ENCODE data around the gene GABRG3.

GABRG3 gene

DNA sequence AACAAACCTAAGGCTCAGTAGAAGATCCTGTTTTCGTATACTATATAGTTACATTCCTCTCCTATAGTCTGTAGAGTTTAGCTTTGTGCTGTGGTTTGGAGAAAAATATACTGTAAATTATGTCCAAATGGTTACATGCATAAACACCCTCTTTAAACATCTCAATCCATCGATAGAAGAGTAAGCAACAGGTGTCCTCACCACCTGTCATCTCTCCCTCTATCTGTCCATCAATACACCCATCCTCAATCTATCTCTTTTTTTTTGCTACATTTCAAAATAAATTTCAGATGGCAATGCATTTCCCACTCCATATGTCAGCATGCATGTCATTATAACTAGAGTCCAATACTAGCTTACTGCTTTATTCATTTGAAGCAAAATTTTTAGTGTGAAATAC is 21.0 kb upstream of the GABRG3 start:
- ChIA-PET POLR2A (no interaction called here), CTCF (interaction anchor here (1.8 kb wide), 1 partner anchor 59 kb away, joined by 4 read pairs; no protein-coding TSS in a partner anchor)
- no peaks in the 10 kb centered on the region for H3K9me3 ChIP-seq (ENCODE audit: control insufficient read depth, insufficient read depth, low read depth, low read length)
- no peaks in the 10 kb centered on the region for H3K36me3 ChIP-seq (ENCODE audit: control insufficient read depth in 2 of 2, insufficient read depth in 1 of 2, low read length in 2 of 2)
- H3K27ac ChIP-seq (ENCODE audit: extremely low read depth, low read depth, low read length), result no peak overlapping the region
- TF ChIP-seq ZNF426 (tag by site-specific recombination; IDR thresholded peaks at IDR 0.05) (no peak), SP7 (tag by site-specific recombination; IDR thresholded peaks at IDR 0.05) (no peak), EGR2 (tag by site-specific recombination; IDR thresholded peaks at IDR 0.05; ENCODE audit: low read depth) (no peak), ZNF239 (tag by site-specific recombination; IDR thresholded peaks at IDR 0.05) (no peak), ZFP41 (tag by site-specific recombination; IDR thresholded peaks at IDR 0.05; ENCODE audit: borderline replicate concordance) (no peak), TCF7L2 (IDR thresholded peaks at IDR 0.05; ENCODE audit: borderline replicate concordance, low read depth, low read length) (no peak), KLF10 (tag by site-specific recombination; IDR thresholded peaks at IDR 0.05) (no peak), ZNF521 (tag by site-specific recombination; IDR thresholded peaks at IDR 0.05) (no peak), ZNF677 (tag by site-specific recombination; IDR thresholded peaks at IDR 0.05) (no peak), KLF7 (tag by site-specific recombination; IDR thresholded peaks at IDR 0.05; ENCODE audit: borderline replicate concordance) (no peak), TRIM28 (IDR thresholded peaks at IDR 0.05; ENCODE audit: borderline replicate concordance, low read length) (no peak)
- TF ChIP-seq, protein P1, sequence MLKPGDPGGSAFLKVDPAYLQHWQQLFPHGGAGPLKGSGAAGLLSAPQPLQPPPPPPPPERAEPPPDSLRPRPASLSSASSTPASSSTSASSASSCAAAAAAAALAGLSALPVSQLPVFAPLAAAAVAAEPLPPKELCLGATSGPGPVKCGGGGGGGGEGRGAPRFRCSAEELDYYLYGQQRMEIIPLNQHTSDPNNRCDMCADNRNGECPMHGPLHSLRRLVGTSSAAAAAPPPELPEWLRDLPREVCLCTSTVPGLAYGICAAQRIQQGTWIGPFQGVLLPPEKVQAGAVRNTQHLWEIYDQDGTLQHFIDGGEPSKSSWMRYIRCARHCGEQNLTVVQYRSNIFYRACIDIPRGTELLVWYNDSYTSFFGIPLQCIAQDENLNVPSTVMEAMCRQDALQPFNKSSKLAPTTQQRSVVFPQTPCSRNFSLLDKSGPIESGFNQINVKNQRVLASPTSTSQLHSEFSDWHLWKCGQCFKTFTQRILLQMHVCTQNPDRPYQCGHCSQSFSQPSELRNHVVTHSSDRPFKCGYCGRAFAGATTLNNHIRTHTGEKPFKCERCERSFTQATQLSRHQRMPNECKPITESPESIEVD (tag by site-specific recombination; IDR thresholded peaks at IDR 0.05), result no peak
- H3K4me1 ChIP-seq (ENCODE audit: control insufficient read depth, insufficient read depth, low read length), result no peaks in the 10 kb centered on the region
- H3K4me3 ChIP-seq (ENCODE audit: low read depth, low read length), result no peak overlapping the region

- Histone ChIP-seq H3K4me1 (ENCODE audit: control insufficient read depth, insufficient read depth, low read length) (no peaks in the 10 kb centered on the region), H3K36me3 (ENCODE audit: control insufficient read depth in 2 of 2, insufficient read depth in 1 of 2, low read length in 2 of 2) (no peaks in the 10 kb centered on the region), H3K9me3 (ENCODE audit: control insufficient read depth, insufficient read depth, low read depth, low read length) (no peaks in the 10 kb centered on the region), H3K4me3 (ENCODE audit: low read depth, low read length) (no peak overlapping the region), H3K27ac (ENCODE audit: extremely low read depth, low read depth, low read length) (no peak overlapping the region)
- POLR2A ChIA-PET, result no interaction called here
- CTCF ChIA-PET, result interaction anchor here (0.5 kb wide), 1 partner anchor 308 kb away, joined by 4 read pairs; no protein-coding TSS in a partner anchor
- TF ChIP-seq ZNF670 (tag by site-specific recombination; IDR thresholded peaks at IDR 0.05; ENCODE audit: low read depth) (no peak), OVOL3 (tag by site-specific recombination; IDR thresholded peaks at IDR 0.05) (no peak), RBAK (tag by site-specific recombination; IDR thresholded peaks at IDR 0.05) (no peak), ZFP69B (tag by site-specific recombination; IDR thresholded peaks at IDR 0.05) (no peak), HOXA7 (CRISPR knock-in tag; IDR thresholded peaks at IDR 0.05; ENCODE audit: borderline replicate concordance) (no peak), YY1 (tag by site-specific recombination; IDR thresholded peaks at IDR 0.05) (no peak), ZSCAN16 (tag by site-specific recombination; IDR thresholded peaks at IDR 0.05) (no peak), ZNF350 (tag by site-specific recombination; IDR thresholded peaks at IDR 0.05) (no peak)
Observed at GRCh38 chr15:26954403-26954802, 16.6 kb upstream of the GABRG3 start.

- ChIA-PET POLR2A (no interaction called here), CTCF (interaction anchor here (0.7 kb wide), 1 partner anchor 16 kb away, joined by 3 read pairs; no protein-coding TSS in a partner anchor)
- TF ChIP-seq ZNF19 (tag by site-specific recombination; IDR thresholded peaks at IDR 0.05; ENCODE audit: low read depth) (no peak), ZNF16 (tag by site-specific recombination; IDR thresholded peaks at IDR 0.05; ENCODE audit: low read depth) (no peak), ZNF354C (tag by site-specific recombination; IDR thresholded peaks at IDR 0.05; ENCODE audit: borderline replicate concordance, low read depth) (no peak), ZNF394 (tag by site-specific recombination; IDR thresholded peaks at IDR 0.05; ENCODE audit: borderline replicate concordance) (no peak)
- Histone ChIP-seq H3K4me1 (ENCODE audit: control insufficient read depth, insufficient read depth, low read length) (no peaks in the 10 kb centered on the region), H3K27ac (ENCODE audit: extremely low read depth, low read depth, low read length) (no peak overlapping the region), H3K36me3 (ENCODE audit: control insufficient read depth in 2 of 2, insufficient read depth in 1 of 2, low read length in 2 of 2) (no peaks in the 10 kb centered on the region), H3K4me3 (ENCODE audit: low read depth, low read length) (no peak overlapping the region), H3K9me3 (ENCODE audit: control insufficient read depth, insufficient read depth, low read depth, low read length) (no peaks in the 10 kb centered on the region)
Observed at GRCh38 chr15:26967719-26968269, 3.2 kb upstream of the GABRG3 start.
